ENCODE data around the gene PARD3. TPM values are rescaled to one million over a fixed set of nuclear protein-coding genes. Genes with fewer than 3 reads are reported as not detected.

The PARD3 gene
- total RNA-seq, 1 donor from 2014 or later, result 97.8 TPM

DNA sequence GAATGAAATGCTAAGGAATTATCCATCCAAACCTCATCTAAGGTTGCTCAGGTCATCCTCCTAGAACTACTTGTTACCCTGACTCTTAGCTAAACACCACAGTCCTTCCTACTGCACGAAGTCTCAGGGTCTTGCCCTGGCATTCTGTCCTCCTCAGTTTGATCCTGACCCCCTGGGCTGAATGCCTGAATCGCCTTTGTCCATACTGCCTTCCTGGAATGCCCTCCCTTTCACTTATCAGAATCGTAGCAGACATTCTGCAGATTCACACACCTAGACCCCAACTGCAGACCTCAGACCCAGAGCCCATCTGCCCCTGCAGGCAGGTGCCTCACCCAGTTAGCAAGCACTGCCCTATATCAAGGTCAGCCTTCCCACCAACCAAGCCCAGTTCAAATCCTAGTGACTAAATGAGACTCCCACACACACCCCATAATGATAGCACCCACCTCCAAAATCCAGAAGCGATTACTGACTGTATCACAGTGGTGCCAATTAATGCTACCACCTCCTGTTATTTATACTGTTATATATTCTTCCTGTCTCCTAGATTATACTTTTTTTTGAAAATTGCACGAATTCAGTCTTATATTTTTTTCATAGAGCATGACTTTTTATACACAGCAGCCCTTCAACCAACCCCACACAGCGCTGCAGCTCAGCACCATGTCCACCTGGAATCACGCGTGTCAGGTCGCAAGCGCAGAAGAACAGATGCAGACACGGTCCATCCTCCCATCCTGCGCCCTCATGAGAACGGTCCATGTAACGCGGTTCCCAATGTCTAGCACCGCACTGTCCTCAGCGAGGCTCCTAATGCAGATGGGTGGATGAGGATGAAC lies 3.7 kb downstream of the PARD3 start:
- TF ChIP-seq, protein P1, sequence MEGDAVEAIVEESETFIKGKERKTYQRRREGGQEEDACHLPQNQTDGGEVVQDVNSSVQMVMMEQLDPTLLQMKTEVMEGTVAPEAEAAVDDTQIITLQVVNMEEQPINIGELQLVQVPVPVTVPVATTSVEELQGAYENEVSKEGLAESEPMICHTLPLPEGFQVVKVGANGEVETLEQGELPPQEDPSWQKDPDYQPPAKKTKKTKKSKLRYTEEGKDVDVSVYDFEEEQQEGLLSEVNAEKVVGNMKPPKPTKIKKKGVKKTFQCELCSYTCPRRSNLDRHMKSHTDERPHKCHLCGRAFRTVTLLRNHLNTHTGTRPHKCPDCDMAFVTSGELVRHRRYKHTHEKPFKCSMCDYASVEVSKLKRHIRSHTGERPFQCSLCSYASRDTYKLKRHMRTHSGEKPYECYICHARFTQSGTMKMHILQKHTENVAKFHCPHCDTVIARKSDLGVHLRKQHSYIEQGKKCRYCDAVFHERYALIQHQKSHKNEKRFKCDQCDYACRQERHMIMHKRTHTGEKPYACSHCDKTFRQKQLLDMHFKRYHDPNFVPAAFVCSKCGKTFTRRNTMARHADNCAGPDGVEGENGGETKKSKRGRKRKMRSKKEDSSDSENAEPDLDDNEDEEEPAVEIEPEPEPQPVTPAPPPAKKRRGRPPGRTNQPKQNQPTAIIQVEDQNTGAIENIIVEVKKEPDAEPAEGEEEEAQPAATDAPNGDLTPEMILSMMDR (conservative IDR thresholded peaks at IDR 0.05; ENCODE audit: low read depth, low read length), result no peak
- no peak for DNase-seq (ENCODE audit: low read depth)
- H3K4me3 ChIP-seq (ENCODE audit: low read depth, low read length), result no peak overlapping the region

DNA sequence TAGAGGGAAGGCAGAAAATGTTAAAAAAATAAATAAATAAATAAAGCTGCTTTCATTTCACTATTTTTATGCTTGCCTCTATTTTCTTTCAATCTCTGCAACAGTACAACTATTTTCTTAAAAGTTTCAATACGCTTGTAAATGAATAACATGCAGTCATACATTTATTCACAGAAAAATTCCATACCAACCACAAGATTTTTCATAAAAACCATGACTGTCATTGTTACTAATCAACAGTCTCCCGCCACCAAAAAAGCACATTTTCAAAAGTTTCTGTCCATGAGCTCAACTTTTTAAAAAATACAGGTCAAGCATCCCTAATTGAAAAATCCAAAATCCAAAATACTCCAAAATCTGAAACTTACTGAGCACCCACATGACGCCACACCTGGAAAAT lies 5.3 kb downstream of the PARD3 start:
- TF ChIP-seq, protein P1 (conservative IDR thresholded peaks at IDR 0.05; ENCODE audit: low read depth, low read length), result no peak
- DNase-seq (ENCODE audit: low read depth), result no peak
- no peak overlapping the region for H3K4me3 ChIP-seq (ENCODE audit: low read depth, low read length)

DNA sequence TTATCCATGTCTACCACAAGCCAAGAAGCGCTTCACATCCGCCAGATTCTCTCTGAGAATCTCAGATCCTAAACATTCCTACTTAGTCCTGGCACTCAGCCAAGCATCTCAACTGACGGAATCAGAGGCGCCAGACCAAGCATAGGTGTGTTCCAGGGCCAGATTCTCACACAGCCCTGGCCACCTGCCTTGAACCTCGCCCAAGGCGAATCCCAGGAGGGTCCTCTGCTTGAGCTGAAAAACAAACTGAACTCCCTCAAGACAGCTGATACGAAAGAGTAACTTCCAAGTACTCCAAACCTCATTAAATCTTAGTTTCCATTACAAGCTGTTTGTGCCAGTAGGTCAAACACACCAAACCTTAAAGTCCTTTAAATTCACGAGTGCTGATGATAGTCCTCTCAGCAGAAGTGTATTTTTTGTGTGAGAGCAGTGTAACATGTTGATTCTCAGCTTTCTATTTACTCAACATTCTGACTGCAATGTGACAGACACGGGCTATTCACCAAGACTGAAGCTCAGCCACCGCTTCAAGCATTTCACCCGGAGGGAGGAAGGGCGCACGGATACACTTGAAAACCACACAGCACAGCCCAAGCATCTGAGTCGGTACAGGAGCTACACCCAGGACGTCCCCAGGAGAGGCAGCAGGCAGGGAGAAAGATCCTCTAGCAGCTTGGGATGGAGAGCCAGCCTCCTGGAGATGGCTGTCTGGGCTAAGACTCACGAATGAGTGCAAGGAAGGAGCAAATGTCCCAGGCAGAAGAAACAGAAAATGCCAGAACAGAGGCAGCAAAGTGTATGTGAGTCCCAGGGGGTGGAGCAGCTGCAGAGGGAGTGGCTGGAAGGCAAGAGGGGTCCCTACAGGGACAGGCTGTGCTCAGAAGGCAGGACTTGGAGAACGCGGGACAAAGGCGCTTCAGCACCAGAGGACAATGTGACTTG lies 6.0 kb downstream of the PARD3 start:
- TF ChIP-seq, protein P1 (conservative IDR thresholded peaks at IDR 0.05; ENCODE audit: low read depth, low read length), result no peak
- H3K4me3 ChIP-seq (ENCODE audit: low read depth, low read length), result peak overlapping the region; percentile 10
- DNase-seq (ENCODE audit: low read depth), result no peak

DNA sequence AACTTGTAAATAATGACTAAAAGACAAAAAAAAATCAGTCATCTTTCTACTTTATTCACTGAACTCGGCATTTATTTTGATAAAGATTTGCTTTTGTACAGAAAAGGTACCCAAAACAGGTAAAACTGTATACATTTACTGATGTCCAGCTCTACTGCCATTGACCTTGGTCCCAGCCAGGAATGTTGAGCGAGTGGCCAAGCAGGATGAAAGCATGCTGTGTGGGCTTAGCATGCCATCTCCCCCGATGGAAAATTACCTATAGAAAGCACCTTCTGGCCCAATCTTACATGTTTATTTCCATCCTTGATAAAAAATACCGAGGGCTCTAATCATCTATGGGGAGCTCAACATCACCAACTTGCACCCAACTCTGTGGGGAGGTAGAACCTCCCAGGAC lies 6.8 kb downstream of the PARD3 start:
- H3K4me3 ChIP-seq (ENCODE audit: low read depth, low read length), result no peak overlapping the region
- TF ChIP-seq, protein P1 (conservative IDR thresholded peaks at IDR 0.05; ENCODE audit: low read depth, low read length), result no peak
- DNase-seq (ENCODE audit: low read depth), result no peak

DNA sequence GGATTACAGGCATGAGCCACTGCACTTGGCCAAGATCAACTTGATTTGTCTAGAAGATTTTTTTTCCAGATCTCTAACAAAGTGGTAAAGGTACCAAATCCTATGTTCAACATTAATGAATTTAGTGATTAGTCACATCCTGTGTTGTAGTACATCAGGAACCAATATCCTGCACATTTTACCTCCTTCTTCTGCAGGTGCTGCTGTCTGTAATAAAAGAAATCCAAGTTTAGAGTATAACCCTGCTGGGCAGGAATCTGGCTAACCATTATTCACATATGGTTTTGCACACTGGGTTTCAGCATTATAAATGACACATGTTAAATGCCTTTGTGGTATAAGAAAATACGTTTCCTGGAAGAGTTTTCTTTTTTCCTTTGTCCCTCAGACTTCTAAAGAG lies 10.8 kb downstream of the PARD3 start:
- TF ChIP-seq, protein P1 (conservative IDR thresholded peaks at IDR 0.05; ENCODE audit: low read depth, low read length), result no peak
- no peak for DNase-seq (ENCODE audit: low read depth)
- no peak overlapping the region for H3K4me3 ChIP-seq (ENCODE audit: low read depth, low read length)

DNA sequence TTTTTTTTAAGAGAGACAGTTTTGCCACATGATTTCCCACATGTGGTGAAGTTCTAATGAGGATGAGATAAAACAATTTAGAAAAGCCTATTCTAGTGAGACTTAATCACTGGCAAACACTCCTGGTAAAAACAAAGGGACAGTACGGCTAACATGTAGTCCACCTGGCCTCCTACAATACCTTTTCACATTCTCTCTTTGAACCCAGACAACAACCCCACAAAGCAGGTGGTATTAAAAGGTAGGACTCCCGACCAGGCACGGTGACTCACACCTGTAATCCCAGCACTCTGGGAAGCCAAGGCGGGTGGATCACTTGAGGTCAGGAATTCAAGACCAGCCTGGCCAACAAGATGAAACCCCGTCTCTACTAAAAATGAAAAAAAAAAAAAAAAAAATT lies 12.4 kb downstream of the PARD3 start:
- no peak overlapping the region for H3K4me3 ChIP-seq (ENCODE audit: low read depth, low read length)
- TF ChIP-seq, protein P1 (conservative IDR thresholded peaks at IDR 0.05; ENCODE audit: low read depth, low read length), result no peak
- no peak for DNase-seq (ENCODE audit: low read depth)
